Erythroblast (primary cell): ENCODE measurements around the gene UGT1A5.

ENCODE experiments used
- GATA1 ChIP-seq: IDR thresholded peaks from 2 replicates; pipeline ENCODE4 v1.6.1; 2011; ENCODE audit warnings: low read depth, mild to moderate bottlenecking, control low read depth, low read length, moderate library complexity
- POLR2A ChIP-seq: IDR thresholded peaks from 2 replicates; pipeline ENCODE4 v1.6.1; 2011; ENCODE audit warnings: mild to moderate bottlenecking, low read length

DNA sequence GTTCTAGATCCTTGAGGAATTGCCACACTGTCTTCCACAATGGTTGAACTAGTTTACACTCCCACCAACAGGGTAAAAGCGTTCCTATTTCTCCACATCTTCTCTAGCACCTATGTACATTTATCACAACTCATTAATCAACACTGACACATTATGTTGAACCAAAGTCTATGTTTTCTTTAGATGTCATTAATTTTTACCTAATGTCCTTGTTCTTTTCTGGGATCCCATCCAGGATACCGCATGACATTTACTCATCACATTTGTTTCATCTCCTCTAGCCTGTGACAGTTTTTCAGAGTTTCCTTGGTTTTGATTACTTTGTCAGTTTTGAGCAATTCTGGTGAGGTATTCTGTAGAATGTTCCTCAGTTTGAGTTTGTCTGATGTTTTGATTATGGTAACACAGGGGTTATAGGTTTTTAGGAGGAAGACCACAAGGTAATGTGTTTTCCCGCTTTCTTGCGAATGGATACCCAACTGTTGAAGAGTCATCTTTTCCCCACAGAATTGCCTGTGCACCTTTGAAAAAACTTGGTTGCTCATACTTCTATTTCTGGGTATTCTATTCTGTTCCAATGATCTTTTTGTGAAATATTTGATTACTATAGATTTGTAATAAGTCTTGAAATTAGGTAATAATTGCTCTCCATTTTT, 44.0 kb upstream of the UGT1A5 start:
- TF ChIP-seq POLR2A (no peak), GATA1 (no peak)
